Bronchial smooth muscle cell (primary cell): Measurements from ENCODE around the gene CYSRT1. TPM values are rescaled to one million over a fixed set of nuclear protein-coding genes. Genes with fewer than 3 reads are reported as not detected.

Experiments used
- total RNA-seq: library from RNA; depleted of rRNA; stranded (reverse); fragments of >200 nt; gene quantifications from 2 replicates; pipeline ENCODE4 v1.2.1, GENCODE V29; 2014

The CYSRT1 gene
- total RNA-seq = 0.17 and 0.63 TPM in 2 replicates

GRCh38 chr9:137224830-137225694 is at the start of gene CYSRT1:
Gene CYSRT1 (plus strand): TSS chr9:137225174. CDS start chr9:137225622, 448 bp downstream.

GRCh38 chr9:137188490-137189296 is 36.3 kb upstream of the CYSRT1 start, which contains the start of the genes ANAPC2 and SSNA1:
Gene ANAPC2 (minus strand): TSS chr9:137188560. CDS start chr9:137188532, 28 bp downstream.
Gene SSNA1 (plus strand): TSS chr9:137188676. CDS start chr9:137188727, 51 bp downstream.

GRCh38 chr9:137200311-137201204 is 24.4 kb upstream of the CYSRT1 start, which contains the start of gene TPRN:
Gene TPRN (minus strand): TSS chr9:137200741. CDS start chr9:137200711, 30 bp downstream.

GRCh38 chr9:137205126-137206069 is 19.6 kb upstream of the CYSRT1 start, which contains the start of the genes NDOR1 and TMEM203:
Gene NDOR1 (plus strand): TSS chr9:137205700. CDS start chr9:137205778, 78 bp downstream.
Gene TMEM203 (minus strand): TSS chr9:137205648. CDS start chr9:137205414, 234 bp downstream.

GRCh38 chr9:137222190-137223077 is 2.5 kb upstream of the CYSRT1 start, which contains the start of gene RNF208:
Gene RNF208 (minus strand): TSS chr9:137222240. CDS start chr9:137221212, 1,028 bp downstream.

GRCh38 chr9:137227054-137227852 is 2.3 kb downstream of the CYSRT1 start, which contains the start of gene RNF224:
Gene RNF224 (plus strand): TSS chr9:137227502. CDS start chr9:137228336, 834 bp downstream.

GRCh38 chr9:137230705-137231371 is 5.9 kb downstream of the CYSRT1 start, which contains the start of gene SLC34A3:
Gene SLC34A3 (plus strand): TSS chr9:137230901. CDS start chr9:137231703, 802 bp downstream.

GRCh38 chr9:137240841-137241489 is 16.0 kb downstream of the CYSRT1 start, which contains the start of gene TUBB4B:
Gene TUBB4B (plus strand): TSS chr9:137241287. CDS start chr9:137241361, 74 bp downstream.

GRCh38 chr9:137251194-137251461 is 26.2 kb downstream of the CYSRT1 start, which contains the start of gene STPG3:
Gene STPG3 (plus strand): TSS chr9:137251286. CDS start chr9:137251287, 1 bp downstream.

GRCh38 chr9:137254624-137255447 is 29.9 kb downstream of the CYSRT1 start, which contains the start of gene NELFB:
Gene NELFB (plus strand): TSS chr9:137255327.

Other genes with a start within 250 kb of the CYSRT1 start
- 0.79 and 6.0 TPM in 2 replicates for gene PTGDS, start 247.7 kb upstream of the CYSRT1 start, total RNA-seq
- gene LCNL1, start 242.2 kb upstream of the CYSRT1 start, total RNA-seq = 0.16 and 0.34 TPM in 2 replicates
- gene PAXX, start 232.8 kb upstream of the CYSRT1 start, total RNA-seq = 5.8 and 8.5 TPM in 2 replicates
- gene CLIC3, start 228.6 kb upstream of the CYSRT1 start, total RNA-seq = 6.8 and 8.2 TPM in 2 replicates
- 14.2 and 23.9 TPM in 2 replicates for gene ABCA2, start 196.9 kb upstream of the CYSRT1 start, total RNA-seq
- not detected in 2 replicates for gene FUT7, start 193.1 kb upstream of the CYSRT1 start, total RNA-seq
- 11.5 and 13.1 TPM in 2 replicates for gene NPDC1, start 179.0 kb upstream of the CYSRT1 start, total RNA-seq
- gene ENTPD2, start 171.1 kb upstream of the CYSRT1 start, total RNA-seq = under 0.01 TPM in 1 of 2 replicates, not detected in the other
- gene SAPCD2, start 154.6 kb upstream of the CYSRT1 start, total RNA-seq = 0.26 and 0.47 TPM in 2 replicates
- 16.2 and 18.1 TPM in 2 replicates for gene UAP1L1, start 147.7 kb upstream of the CYSRT1 start, total RNA-seq
- 73.7 and 76.9 TPM in 2 replicates for gene MAN1B1, start 138.2 kb upstream of the CYSRT1 start, total RNA-seq
- gene DPP7, start 110.4 kb upstream of the CYSRT1 start, total RNA-seq = 67.8 and 115 TPM in 2 replicates
- gene GRIN1, start 86.0 kb upstream of the CYSRT1 start, total RNA-seq = under 0.01 TPM in 1 of 2 replicates, not detected in the other
- not detected in 2 replicates for gene LRRC26, start 55.1 kb upstream of the CYSRT1 start, total RNA-seq
- gene TMEM210, start 53.1 kb upstream of the CYSRT1 start, total RNA-seq = not detected in 2 replicates
- gene ANAPC2, start 36.6 kb upstream of the CYSRT1 start, total RNA-seq = 27.1 and 29.3 TPM in 2 replicates
- 58.4 and 64.2 TPM in 2 replicates for gene SSNA1, start 36.5 kb upstream of the CYSRT1 start, total RNA-seq
- 3.9 and 5.4 TPM in 2 replicates for gene TPRN, start 24.4 kb upstream of the CYSRT1 start, total RNA-seq
- 26.8 and 30.9 TPM in 2 replicates for gene TMEM203, start 19.5 kb upstream of the CYSRT1 start, total RNA-seq
- 2.2 and 2.3 TPM in 2 replicates for gene NDOR1, start 19.5 kb upstream of the CYSRT1 start, total RNA-seq
- gene RNF208, start 2.9 kb upstream of the CYSRT1 start, total RNA-seq = 0.09 and 0.16 TPM in 2 replicates
- gene RNF224, start 2.3 kb downstream of the CYSRT1 start, total RNA-seq = 0.09 TPM in 1 of 2 replicates, not detected in the other
- not detected in 2 replicates for gene SLC34A3, start 5.7 kb downstream of the CYSRT1 start, total RNA-seq
- gene TUBB4B, start 16.1 kb downstream of the CYSRT1 start, total RNA-seq = 84.7 and 125 TPM in 2 replicates
- gene STPG3, start 26.1 kb downstream of the CYSRT1 start, total RNA-seq = 0.16 TPM in 1 of 2 replicates, not detected in the other
- 39.2 and 49.2 TPM in 2 replicates for gene NELFB, start 30.2 kb downstream of the CYSRT1 start, total RNA-seq
- gene TOR4A, start 52.6 kb downstream of the CYSRT1 start, total RNA-seq = 5.8 and 11.5 TPM in 2 replicates
- 0.09 and 0.16 TPM in 2 replicates for gene NRARP, start 77.1 kb downstream of the CYSRT1 start, total RNA-seq
- gene EXD3, start 198.0 kb downstream of the CYSRT1 start, total RNA-seq = 8.0 and 9.5 TPM in 2 replicates
- gene NOXA1, start 198.2 kb downstream of the CYSRT1 start, total RNA-seq = 0.26 and 0.95 TPM in 2 replicates
- under 0.01 TPM in 1 of 2 replicates, not detected in the other for gene ENTPD8, start 216.2 kb downstream of the CYSRT1 start, total RNA-seq
- gene NSMF, start 234.2 kb downstream of the CYSRT1 start, total RNA-seq = 10.5 and 11.3 TPM in 2 replicates